ENCODE results near the gene IPMK.

DNA sequence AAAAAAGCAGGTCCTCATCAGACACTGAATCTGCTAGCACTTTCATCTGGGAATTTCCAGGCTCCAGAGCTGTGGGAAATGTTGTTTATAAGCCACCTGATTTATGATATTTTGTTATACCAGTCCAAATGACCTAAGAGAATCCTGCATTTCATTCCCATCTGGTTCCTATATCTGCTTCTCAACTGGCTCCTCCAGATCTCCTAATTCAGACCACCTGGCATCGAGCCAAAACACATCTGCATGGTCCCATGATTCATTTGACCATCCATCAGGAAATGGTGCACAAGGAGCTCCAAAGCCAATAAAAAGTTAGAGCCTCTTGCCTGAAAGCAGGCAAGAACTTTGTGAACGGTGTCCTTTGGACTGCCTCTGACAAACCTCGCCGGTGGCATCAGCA is 108.9 kb downstream of the IPMK start:
- TF ChIP-seq POLR2AphosphoS5 (IDR thresholded peaks at IDR 0.05; ENCODE audit: low read depth): no peak
- TF ChIP-seq, protein P1, sequence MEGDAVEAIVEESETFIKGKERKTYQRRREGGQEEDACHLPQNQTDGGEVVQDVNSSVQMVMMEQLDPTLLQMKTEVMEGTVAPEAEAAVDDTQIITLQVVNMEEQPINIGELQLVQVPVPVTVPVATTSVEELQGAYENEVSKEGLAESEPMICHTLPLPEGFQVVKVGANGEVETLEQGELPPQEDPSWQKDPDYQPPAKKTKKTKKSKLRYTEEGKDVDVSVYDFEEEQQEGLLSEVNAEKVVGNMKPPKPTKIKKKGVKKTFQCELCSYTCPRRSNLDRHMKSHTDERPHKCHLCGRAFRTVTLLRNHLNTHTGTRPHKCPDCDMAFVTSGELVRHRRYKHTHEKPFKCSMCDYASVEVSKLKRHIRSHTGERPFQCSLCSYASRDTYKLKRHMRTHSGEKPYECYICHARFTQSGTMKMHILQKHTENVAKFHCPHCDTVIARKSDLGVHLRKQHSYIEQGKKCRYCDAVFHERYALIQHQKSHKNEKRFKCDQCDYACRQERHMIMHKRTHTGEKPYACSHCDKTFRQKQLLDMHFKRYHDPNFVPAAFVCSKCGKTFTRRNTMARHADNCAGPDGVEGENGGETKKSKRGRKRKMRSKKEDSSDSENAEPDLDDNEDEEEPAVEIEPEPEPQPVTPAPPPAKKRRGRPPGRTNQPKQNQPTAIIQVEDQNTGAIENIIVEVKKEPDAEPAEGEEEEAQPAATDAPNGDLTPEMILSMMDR (IDR thresholded peaks at IDR 0.05; ENCODE audit: insufficient read depth, low read length): no peak
